Right atrium auricular region (tissue), 2 donors: Measurements from ENCODE around the gene MATN1. TPM values are rescaled to one million over a fixed set of nuclear protein-coding genes. Genes with fewer than 3 reads are reported as not detected.
"Not testable (repeated sequence)": the region's sequence is repeated elsewhere in the genome, so short reads cannot be mapped to it uniquely, and the experiment has no call there.

Experiments
- DNase-seq: peaks from one replicate; pipeline ENCODE4 v3.0.0-alpha.2; 2019; ENCODE audit warnings: low spot score
- H3K27ac ChIP-seq, 2 donors: fragments of 200-600 bp; sonication (generic); 1 replicate in 1 of 2; 2 replicates in 1 of 2; pipeline ENCODE4 v1.5.1; 2016 to 2019
- H3K27me3 ChIP-seq, 2 donors: fragments of 200-600 bp; sonication (generic); one replicate each; pipeline versions ENCODE4 v1.5.1 to v1.6.0; 2017 to 2019
- H3K36me3 ChIP-seq: fragments of 200-600 bp; sonication (generic); one replicate; pipeline ENCODE4 v1.5.1; 2016
- H3K4me1 ChIP-seq, 2 donors: fragments of 200-600 bp; sonication (generic); one replicate each; pipeline versions ENCODE4 v1.5.1 to v1.6.0; 2017 to 2019
- H3K4me3 ChIP-seq, 2 donors: fragments of 200-600 bp; sonication (generic); 1 replicate in 1 of 2; 2 replicates in 1 of 2; pipeline ENCODE4 v1.5.1; 2017 to 2019; ENCODE audit warnings: mild to moderate bottlenecking in 1 of 2, moderate library complexity in 1 of 2
- H3K9me3 ChIP-seq, 2 donors: fragments of 200-600 bp; sonication (generic); one replicate each; pipeline ENCODE4 v1.5.1; 2019
- total RNA-seq, 2 donors: library from RNA; depleted of rRNA; stranded (reverse); fragments of >200 nt; gene quantifications; one replicate each; pipeline ENCODE4 v1.1.0, GENCODE V29; 2016
- TF ChIP-seq, protein P1 (sequence below), 2 donors: fragments of 200-600 bp; sonication (generic); IDR thresholded peaks; one replicate each; pipeline ENCODE4 v1.5.1; 2019; ENCODE audit warnings: antibody characterized with exemption in 2 of 2

The MATN1 gene, protein sequence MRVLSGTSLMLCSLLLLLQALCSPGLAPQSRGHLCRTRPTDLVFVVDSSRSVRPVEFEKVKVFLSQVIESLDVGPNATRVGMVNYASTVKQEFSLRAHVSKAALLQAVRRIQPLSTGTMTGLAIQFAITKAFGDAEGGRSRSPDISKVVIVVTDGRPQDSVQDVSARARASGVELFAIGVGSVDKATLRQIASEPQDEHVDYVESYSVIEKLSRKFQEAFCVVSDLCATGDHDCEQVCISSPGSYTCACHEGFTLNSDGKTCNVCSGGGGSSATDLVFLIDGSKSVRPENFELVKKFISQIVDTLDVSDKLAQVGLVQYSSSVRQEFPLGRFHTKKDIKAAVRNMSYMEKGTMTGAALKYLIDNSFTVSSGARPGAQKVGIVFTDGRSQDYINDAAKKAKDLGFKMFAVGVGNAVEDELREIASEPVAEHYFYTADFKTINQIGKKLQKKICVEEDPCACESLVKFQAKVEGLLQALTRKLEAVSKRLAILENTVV
- total RNA-seq = not detected

- Histone ChIP-seq H3K9me3 (no peaks in the 10 kb centered on the region), H3K27me3 (no peaks in the 10 kb centered on the region), H3K27ac (no peak within 1 kb of the TSS), H3K4me3 (no peak within 1 kb of the TSS), H3K36me3 (no peaks in the 10 kb centered on the region), H3K4me1 (peaks cover 0 to 10% of the 10 kb centered on the region in 2 donors)
- DNase-seq = no peak
- TF ChIP-seq, protein P1, sequence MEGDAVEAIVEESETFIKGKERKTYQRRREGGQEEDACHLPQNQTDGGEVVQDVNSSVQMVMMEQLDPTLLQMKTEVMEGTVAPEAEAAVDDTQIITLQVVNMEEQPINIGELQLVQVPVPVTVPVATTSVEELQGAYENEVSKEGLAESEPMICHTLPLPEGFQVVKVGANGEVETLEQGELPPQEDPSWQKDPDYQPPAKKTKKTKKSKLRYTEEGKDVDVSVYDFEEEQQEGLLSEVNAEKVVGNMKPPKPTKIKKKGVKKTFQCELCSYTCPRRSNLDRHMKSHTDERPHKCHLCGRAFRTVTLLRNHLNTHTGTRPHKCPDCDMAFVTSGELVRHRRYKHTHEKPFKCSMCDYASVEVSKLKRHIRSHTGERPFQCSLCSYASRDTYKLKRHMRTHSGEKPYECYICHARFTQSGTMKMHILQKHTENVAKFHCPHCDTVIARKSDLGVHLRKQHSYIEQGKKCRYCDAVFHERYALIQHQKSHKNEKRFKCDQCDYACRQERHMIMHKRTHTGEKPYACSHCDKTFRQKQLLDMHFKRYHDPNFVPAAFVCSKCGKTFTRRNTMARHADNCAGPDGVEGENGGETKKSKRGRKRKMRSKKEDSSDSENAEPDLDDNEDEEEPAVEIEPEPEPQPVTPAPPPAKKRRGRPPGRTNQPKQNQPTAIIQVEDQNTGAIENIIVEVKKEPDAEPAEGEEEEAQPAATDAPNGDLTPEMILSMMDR (IDR thresholded peaks at IDR 0.05) = no peak
Observed at GRCh38 chr1:30723331-30723755, at the start of gene MATN1. Gene MATN1, minus strand, starts transcription at chr1:30723585. Its CDS starts 34 bp downstream, at chr1:30723551.

- no peaks in the 10 kb centered on the region for H3K9me3 ChIP-seq
- no peak for DNase-seq
- H3K4me1 ChIP-seq = no peaks in the 10 kb centered on the region
- H3K27ac ChIP-seq = no peak overlapping the region
- TF ChIP-seq, protein P1 (IDR thresholded peaks at IDR 0.05) = no peak
- H3K4me3 ChIP-seq = no peak overlapping the region
- no peaks in the 10 kb centered on the region for H3K27me3 ChIP-seq
- H3K36me3 ChIP-seq = no peaks in the 10 kb centered on the region
Observed at GRCh38 chr1:30771005-30771404, 47.6 kb upstream of the MATN1 start.

DNA sequence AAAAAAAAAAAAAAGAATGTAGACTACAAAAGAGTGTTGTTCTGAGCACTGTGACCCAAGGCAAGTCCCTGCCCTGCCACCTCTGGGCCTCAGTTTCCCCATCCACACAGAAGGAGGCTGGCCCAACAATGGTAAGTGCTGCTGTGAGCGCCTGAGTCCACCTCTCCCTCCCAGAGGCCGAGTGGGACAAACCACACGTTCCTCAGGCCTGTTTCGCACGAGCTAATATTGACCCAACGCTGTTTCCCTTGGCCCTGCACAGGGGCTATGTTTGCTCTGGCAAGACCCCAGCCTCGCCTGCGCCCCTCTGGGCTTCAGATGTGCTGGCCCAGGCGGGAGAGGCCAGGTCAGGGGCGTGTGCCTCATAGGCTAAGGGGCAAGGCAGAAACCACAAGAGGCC is 46.8 kb upstream of the MATN1 start:
- Histone ChIP-seq H3K4me1 (no peaks in the 10 kb centered on the region), H3K27ac (no peak overlapping the region), H3K4me3 (no peak overlapping the region), H3K27me3 (no peaks in the 10 kb centered on the region), H3K36me3 (no peaks in the 10 kb centered on the region), H3K9me3 (no peaks in the 10 kb centered on the region)
- TF ChIP-seq, protein P1 (IDR thresholded peaks at IDR 0.05) = no peak
- no peak for DNase-seq

DNA sequence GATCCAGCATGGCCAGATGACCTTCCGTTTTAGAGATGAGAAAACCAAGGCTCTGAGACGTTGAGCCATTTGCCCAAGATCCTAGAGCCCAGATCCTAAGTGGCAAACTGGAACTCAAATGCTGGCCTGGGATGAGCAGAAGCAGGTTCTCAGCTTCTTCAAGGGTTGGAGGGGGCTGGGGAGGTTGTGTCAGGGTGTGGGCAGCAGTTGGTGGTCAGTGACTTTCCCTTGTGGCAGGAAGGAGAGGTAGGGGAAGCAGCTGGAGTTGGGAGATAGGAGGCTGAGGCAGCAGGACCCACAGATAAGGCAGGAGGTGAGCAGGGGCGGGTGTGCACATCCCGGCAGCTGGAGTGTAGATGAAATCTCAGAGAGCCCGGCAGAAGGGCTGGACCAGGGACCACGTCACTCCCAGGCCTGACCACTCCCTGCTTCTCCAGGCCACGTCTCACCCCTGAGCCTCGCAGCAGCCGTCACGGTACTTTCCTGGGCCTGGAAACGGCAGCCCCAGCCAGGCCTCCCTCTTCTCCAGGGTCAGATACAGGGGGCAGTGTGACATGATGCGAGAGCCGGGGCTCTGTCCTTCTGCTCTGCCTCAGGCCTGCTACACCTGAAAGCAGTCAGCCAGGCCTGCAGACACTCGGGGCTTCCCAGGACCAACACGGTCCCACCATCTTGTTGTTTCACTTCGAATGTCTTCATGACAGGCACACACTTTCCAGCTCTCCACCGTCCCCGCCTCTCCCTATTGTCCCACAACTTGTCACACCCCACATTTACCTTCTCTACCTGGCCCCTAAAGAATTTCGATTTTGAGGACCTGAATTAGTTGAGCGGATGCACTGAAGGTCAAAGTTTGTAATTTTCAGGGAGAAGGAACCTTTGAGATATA is 45.7 kb upstream of the MATN1 start:
- Histone ChIP-seq H3K27me3 (no peaks in the 10 kb centered on the region), H3K4me1 (no peaks in the 10 kb centered on the region), H3K36me3 (no peaks in the 10 kb centered on the region), H3K27ac (no peak overlapping the region), H3K4me3 (no peak overlapping the region), H3K9me3 (no peaks in the 10 kb centered on the region)
- no peak for DNase-seq
- TF ChIP-seq, protein P1 (IDR thresholded peaks at IDR 0.05) = no peak

DNA sequence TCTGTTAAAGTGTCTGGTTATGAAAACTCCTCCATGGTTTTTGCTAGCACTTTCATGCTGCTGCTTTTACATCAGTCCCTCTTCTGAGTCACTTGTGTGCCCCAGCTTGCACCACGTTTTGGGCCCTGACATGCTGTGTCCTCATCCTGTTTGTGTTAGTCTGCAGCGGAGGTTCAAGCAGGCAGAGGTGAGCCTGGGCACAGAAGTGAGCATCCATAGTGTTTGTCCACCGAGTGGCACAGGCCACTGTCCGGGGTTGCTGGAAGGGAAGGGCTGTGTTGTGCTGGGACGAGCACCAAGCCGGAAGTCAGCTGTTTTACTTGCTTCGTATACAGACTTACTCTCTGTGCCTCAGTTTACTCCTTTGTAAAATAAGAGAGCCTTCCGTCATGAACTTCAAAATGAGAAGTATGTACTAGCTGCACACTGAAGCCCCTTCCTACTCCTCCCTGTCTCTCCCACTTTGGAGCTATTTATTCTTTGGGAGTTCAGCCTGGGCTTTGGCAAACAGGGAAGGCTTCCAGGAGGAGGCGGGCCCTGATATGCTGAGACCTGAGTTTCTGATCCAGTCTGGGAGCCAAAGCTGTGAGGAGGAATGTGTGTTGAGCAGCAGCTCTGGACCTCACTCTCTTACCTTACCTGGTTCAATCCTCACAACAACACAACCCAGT is 44.9 kb upstream of the MATN1 start:
- H3K4me3 ChIP-seq = no peak overlapping the region

DNA sequence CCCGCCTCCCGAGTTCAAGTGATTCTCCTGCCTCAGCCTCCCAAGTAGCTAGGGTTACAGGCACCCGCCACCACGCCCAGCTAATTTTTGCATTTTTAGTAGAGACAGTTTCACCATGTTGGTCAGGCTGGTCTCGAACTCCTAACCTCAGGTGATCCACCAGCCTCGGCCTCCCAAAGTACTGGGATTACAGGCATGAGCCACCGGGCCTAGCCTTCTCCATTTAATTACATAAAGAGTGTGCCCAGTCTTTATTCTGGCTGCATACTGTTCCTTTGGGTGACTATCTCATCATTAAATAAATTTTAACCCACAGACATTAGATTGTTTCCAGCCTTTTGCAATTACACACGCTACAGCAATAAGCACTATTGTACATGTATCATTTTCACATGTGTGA is 43.6 kb upstream of the MATN1 start:
- not testable (repeated sequence) for H3K27me3 ChIP-seq, H3K4me3 ChIP-seq, H3K4me1 ChIP-seq, H3K36me3 ChIP-seq, H3K9me3 ChIP-seq, H3K27ac ChIP-seq, DNase-seq

More for the DNA sequence above, 44.9 kb upstream of the MATN1 start:
- DNase-seq = no peak
- H3K9me3 ChIP-seq = no peaks in the 10 kb centered on the region
- H3K36me3 ChIP-seq = no peaks in the 10 kb centered on the region
- TF ChIP-seq, protein P1 (IDR thresholded peaks at IDR 0.05) = no peak
- H3K27ac ChIP-seq = no peak overlapping the region
- no peaks in the 10 kb centered on the region for H3K27me3 ChIP-seq
- no peaks in the 10 kb centered on the region for H3K4me1 ChIP-seq
